Cardiac muscle cell (in vitro differentiated cells and primary cell): ENCODE data around the gene MAPK12. TPM values are rescaled to one million over a fixed set of nuclear protein-coding genes. Genes with fewer than 3 reads are reported as not detected.
A peak's percentile ranks its signal among the peaks of the same experiment; 100 is the strongest.
"Not testable (repeated sequence)": the region's sequence is repeated elsewhere in the genome, so short reads cannot be mapped to it uniquely, and the experiment has no call there.

ENCODE experiments used
- DNase-seq, 2 donors: peaks; one replicate each; pipeline versions ENCODE4 v3.0.0 to v3.0.0-alpha.2; 2010 to 2017; ENCODE audit warnings: low read depth in 1 of 2, low spot score in 1 of 2
- H3K27ac ChIP-seq: fragments of 200-600 bp; sonication (generic); 2 replicates; pipeline ENCODE4 v1.5.1; 2016
- H3K27me3 ChIP-seq: fragments of 200-600 bp; sonication (generic); 2 replicates; pipeline ENCODE4 v1.6.0; 2016; ENCODE audit warnings: control low read depth
- H3K36me3 ChIP-seq: fragments of 200-600 bp; sonication (generic); 2 replicates; pipeline ENCODE4 v1.5.1; 2016; ENCODE audit warnings: control low read depth
- H3K4me1 ChIP-seq: fragments of 200-600 bp; sonication (generic); 2 replicates; pipeline ENCODE4 v1.8.1; 2017; ENCODE audit warnings: low read depth, mild to moderate bottlenecking, mixed run types
- H3K4me3 ChIP-seq: fragments of 200-600 bp; sonication (generic); 2 replicates; pipeline ENCODE4 v1.5.1; 2016; ENCODE audit warnings: mild to moderate bottlenecking
- H3K9me3 ChIP-seq: fragments of 200-600 bp; sonication (generic); 2 replicates; pipeline ENCODE4 v1.5.1; 2017; ENCODE audit warnings: low read depth, mild to moderate bottlenecking, control low read depth
- polyA plus RNA-seq: library from polyadenylated mRNA; unstranded; fragments of >200 nt; fragmentation: Nextera tagmentation; extraction: Ambion mirVana; gene quantifications from 2 replicates; pipeline ENCODE4 v1.2.1, GENCODE V29; 2016
- total RNA-seq: library from RNA; depleted of rRNA; stranded (reverse); fragments of >200 nt; gene quantifications from 2 replicates; pipeline ENCODE4 v1.2.3, GENCODE V29; 2016
- TF ChIP-seq, protein P1 (sequence below): IDR thresholded peaks from 2 replicates; pipeline ENCODE4 v1.5.1; 2012; ENCODE audit warnings: low read depth, mild to moderate bottlenecking, low read length

The MAPK12 gene
- total and polyA plus RNA-seq, 2 experiments from 2014 or later: 45.5 to 67.1 TPM

DNA sequence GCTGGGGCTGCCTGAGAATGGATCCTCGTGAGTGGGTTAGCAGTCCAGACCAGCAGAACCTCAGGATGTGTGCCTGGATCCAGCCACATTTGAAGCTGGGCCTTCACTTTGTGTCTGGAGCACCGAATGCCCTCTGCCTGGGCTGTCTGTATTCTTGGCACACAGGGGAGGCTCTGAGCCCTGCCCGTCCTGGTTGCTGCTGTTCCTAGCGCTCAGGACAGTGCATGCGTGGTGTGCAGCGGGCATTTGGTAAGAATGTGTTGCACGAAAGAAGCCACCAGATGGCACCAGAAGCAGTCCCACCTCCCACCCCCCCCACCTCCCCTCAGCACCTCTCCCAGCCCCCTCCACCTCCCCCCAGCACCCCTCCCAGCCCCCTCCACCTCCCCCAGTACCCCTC lies 12.8 kb upstream of the MAPK12 start:
- DNase-seq: peak; percentile 70 to 71
- H3K36me3 ChIP-seq: peaks cover 12% of the 10 kb centered on the region
- no peak overlapping the region for H3K4me3 ChIP-seq
- no peak overlapping the region for H3K27ac ChIP-seq
- TF ChIP-seq, protein P1, sequence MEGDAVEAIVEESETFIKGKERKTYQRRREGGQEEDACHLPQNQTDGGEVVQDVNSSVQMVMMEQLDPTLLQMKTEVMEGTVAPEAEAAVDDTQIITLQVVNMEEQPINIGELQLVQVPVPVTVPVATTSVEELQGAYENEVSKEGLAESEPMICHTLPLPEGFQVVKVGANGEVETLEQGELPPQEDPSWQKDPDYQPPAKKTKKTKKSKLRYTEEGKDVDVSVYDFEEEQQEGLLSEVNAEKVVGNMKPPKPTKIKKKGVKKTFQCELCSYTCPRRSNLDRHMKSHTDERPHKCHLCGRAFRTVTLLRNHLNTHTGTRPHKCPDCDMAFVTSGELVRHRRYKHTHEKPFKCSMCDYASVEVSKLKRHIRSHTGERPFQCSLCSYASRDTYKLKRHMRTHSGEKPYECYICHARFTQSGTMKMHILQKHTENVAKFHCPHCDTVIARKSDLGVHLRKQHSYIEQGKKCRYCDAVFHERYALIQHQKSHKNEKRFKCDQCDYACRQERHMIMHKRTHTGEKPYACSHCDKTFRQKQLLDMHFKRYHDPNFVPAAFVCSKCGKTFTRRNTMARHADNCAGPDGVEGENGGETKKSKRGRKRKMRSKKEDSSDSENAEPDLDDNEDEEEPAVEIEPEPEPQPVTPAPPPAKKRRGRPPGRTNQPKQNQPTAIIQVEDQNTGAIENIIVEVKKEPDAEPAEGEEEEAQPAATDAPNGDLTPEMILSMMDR: peak; percentile 30
- peaks cover 9% of the 10 kb centered on the region for H3K4me1 ChIP-seq
- H3K9me3 ChIP-seq: no peaks in the 10 kb centered on the region
- H3K27me3 ChIP-seq: peaks cover 34% of the 10 kb centered on the region

DNA sequence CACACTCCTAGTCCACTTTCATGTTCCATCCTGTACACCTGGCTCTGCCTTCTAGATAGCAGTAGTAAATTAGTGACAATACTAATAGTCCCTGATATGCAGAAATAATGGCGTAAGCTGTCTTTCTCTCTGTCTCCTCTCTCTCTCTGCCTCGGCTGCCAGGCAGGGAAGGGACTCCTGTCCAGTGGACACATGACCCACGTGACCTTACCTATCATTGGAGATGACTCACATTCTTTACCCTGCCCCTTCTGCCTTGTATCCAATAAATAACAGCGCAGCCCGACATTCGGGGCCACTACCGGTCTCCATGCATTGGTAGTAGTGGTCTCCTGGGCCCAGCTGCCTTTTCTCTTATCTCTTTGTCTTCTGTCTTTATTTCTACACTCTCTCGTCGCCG lies 12.3 kb upstream of the MAPK12 start:
- not testable (repeated sequence) for H3K4me1 ChIP-seq, H3K27ac ChIP-seq, H3K9me3 ChIP-seq, H3K4me3 ChIP-seq, DNase-seq
- Histone ChIP-seq H3K36me3 (peaks cover 12% of the 10 kb centered on the region), H3K27me3 (peaks cover 40% of the 10 kb centered on the region)

DNA sequence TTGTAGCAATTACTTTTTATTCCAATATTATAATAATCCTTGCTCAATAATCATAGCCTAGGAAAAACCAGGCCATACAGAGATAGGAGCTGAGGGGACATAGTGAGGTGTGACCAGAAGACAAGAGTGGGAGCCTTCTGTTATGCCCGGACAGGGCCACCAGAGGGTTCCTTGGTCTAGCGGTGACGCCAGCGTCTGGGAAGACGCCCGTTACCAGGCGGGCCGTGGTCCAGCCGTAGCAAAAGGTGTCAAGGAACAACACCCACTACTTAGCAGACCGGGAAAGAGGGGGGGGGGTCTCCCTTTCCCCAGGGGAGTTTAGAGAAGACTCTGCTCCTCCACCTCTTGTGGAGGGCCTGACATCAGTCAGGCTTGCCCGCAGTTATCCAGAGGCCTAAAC lies 11.9 kb upstream of the MAPK12 start:
- not testable (repeated sequence) for H3K4me3 ChIP-seq, H3K4me1 ChIP-seq, H3K36me3 ChIP-seq, H3K27ac ChIP-seq, DNase-seq, H3K9me3 ChIP-seq
- peaks cover 44% of the 10 kb centered on the region for H3K27me3 ChIP-seq

DNA sequence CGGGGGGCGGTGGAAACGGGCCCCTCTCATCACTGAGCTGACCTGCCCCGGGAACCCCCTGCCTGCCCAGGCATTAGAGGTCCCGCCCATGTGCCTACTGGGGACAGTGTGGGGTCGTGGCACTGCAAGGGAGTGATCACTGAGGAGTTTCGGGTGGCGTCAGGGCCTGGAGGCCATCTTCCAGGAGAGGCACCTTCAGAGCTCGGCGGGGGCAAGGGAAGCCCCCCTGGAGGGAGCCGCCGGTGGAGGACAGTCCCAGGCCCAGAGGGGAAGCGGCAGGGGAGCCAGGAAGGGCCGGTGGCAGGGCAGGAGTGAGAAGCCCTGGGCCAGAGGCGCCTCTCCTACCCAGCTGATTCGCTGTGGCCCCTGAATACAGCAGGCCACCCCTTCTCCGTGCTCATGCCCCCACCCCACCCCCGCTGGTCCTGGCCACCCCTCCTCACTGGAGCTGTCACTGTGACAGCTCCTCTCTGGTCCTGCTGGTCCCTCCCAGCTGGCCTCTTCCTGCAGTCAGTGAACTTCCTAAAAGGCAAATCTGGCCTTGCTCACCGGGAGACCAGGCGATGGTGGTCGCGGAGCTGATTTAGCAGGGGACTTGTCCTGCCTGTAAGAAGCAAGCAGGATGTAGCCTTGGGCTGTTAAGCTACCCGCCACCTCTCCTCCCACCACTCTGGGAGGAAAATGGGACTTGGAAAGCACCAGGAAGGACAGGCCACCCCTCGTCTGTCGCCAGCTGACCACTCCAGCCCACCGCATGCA lies 10.7 kb upstream of the MAPK12 start:
- H3K4me1 ChIP-seq: peaks cover 9% of the 10 kb centered on the region
- TF ChIP-seq, protein P1: no peak

DNA sequence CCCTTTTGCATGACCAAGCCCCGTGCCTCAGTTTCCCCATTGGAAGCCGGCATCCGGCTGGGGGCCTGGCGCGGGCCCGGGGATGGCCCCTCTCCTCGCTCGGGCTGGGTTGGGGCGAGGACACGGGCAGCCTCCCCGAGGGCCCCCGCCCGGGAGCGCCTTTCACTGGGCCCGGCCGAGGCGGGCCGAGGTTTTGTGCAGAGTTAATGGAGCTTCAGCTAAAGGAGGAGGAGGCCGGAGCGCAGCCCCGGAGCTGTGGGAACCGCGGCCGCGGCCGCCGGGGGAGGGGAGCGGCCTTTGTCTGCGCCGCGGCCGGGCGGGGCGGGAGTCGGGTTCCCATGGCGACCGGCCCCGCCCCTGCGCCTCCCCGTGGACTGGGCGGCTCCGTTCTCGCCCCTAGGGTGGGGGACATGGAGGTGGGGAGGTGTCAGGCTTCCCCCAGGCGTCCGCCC lies 10.1 kb upstream of the MAPK12 start:
- H3K27me3 ChIP-seq: peaks cover 62% of the 10 kb centered on the region
- no peaks in the 10 kb centered on the region for H3K9me3 ChIP-seq

More for the DNA sequence above, 10.7 kb upstream of the MAPK12 start:
- Histone ChIP-seq H3K4me3 (peak overlapping the region; percentile 20), H3K36me3 (peaks cover under 1% of the 10 kb centered on the region), H3K27me3 (peaks cover 55% of the 10 kb centered on the region), H3K27ac (no peak overlapping the region), H3K9me3 (no peaks in the 10 kb centered on the region)
- DNase-seq: no peak

DNA sequence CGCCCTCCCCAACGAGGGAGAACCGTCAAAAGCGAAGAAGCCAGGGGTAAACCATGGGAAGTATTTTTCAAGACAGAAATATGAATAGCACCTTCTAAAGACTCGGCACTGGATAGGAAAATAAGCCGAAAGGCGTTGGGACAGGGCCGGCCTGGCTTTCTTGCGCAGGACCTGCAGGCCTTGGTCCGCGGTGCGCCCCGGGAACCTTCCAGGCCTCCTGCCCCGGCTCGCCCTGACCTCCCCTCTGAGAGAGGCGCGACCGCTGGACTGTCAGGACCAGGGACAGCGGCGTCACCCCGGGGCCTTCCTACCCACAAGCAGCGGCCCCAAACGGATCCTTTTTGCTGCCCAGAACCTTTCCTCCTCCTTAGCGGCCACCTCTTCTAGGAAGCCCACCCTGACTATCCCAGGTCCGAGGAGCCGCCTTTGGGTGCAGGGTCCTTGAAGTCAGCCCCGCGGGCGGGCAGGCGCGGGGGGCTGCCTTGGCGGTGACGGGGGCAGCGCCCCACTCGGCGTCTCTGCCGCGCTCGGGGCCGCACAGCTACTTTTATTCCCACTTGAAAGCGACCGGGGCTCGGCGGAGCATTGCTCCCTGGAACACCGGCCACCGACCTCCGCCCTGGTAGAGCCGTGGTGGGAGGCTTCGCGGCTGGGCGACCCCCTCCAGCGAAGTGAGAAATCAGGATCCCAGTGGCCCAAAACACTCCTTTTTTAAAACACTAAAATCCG lies 9.3 kb upstream of the MAPK12 start:
- peak; percentile 79 to 92 for DNase-seq
- Histone ChIP-seq H3K4me1 (peaks cover 9% of the 10 kb centered on the region), H3K36me3 (no peaks in the 10 kb centered on the region), H3K4me3 (peak overlapping the region; percentile 20), H3K27me3 (peaks cover 69% of the 10 kb centered on the region), H3K9me3 (no peaks in the 10 kb centered on the region), H3K27ac (no peak overlapping the region)
- TF ChIP-seq, protein P1: no peak

More for the DNA sequence above, 10.1 kb upstream of the MAPK12 start:
- peak; percentile 64 to 78 for DNase-seq
- TF ChIP-seq, protein P1: no peak
- H3K4me1 ChIP-seq: peaks cover 9% of the 10 kb centered on the region
- no peaks in the 10 kb centered on the region for H3K36me3 ChIP-seq
- H3K4me3 ChIP-seq: peak overlapping the region; percentile 20
- H3K27ac ChIP-seq: no peak overlapping the region
